ENCODE data around the gene ELMOD3.
"Not testable (repeated sequence)": the region's sequence is repeated elsewhere in the genome, so short reads cannot be mapped to it uniquely, and the experiment has no call there.

ELMOD3 gene

DNA sequence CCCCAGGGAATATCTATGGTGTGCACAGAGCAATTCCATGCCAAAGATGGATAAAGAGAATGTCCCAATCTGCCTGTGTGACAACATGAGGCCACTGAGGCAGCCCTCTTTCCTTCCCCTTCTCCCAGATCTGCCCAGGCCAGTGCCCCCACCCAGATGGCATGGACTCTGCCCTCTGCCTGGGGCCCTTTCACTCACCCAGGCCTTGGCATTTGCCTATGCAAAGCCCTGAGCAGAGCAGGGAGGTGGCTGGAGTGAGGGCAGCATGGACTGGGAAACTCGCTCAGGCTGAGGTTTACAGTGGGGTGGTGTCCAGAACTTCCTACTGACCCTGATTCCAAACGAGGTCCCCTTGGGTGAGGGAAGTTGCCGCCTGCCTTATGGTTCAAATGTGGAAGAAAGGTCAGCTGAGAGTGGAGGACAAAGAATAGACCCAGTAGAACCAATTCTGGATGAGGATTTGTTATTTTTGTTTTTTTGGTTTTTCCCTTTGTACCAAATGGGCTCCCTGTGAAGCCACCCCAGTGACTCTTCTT is 72.8 kb downstream of the ELMOD3 start:
- DNase-seq (ENCODE audit: low spot score) = no peak

DNA sequence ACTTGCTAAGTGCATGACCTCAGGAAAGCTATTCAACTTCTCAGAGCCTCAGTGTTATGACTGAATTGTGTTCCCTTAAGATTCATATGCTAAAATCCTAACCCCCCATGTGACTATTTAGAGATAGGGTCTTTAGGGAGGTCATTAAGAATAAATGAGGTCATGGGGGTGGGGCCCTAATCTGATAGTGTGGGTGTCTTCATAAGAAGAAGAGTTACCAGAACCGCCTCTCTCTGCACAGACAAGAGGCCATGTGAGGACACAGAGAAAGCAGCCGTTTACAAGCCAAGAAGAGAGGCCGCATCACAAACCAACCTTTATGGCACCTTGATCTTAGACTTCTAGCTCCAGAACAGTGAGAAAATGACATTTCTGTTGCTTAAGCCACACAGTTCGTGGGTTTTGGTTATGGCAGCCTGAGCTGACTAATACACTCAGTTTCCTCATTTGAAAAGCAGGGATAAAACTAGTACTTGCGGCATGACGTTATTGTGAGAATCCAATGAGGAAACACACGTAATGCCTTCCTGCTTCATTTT is 73.8 kb downstream of the ELMOD3 start:
- DNase-seq (ENCODE audit: low spot score) = no peak

DNA sequence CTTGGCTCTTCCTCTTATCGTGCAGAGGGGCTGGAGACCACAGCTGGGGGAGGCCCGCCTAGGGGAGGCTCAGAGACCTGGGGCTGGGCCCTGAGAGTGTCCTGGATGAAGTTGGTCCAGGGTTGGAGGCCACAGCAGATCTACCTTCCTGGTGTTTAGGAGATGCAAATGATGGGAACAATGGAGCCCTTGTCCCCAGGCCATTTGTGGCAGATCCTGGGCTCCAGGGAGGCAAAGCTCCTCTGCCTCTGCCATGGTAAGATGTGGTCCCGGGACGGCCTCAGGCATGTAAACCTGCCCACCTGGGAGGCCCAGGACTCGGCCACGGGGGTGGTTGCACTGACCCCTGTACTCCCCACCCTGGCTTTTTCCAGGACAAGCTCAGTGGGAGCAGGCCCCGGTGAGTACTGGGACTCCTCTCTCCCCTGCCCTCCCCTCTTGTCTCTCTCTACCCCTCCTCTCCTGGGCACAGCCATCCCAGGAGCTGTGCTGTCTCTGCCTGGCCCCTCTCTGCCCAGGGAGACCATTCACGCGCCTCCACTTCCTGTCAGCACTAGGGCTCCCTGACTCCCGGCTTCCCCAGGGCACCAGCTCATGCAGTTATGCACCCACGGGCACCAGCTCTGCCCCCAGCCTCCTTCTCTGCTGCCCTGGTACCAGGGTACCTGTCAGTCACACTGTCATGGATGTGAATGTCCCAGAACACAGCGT is 74.8 kb downstream of the ELMOD3 start:
- peak; percentile 48 for DNase-seq (ENCODE audit: low spot score)

DNA sequence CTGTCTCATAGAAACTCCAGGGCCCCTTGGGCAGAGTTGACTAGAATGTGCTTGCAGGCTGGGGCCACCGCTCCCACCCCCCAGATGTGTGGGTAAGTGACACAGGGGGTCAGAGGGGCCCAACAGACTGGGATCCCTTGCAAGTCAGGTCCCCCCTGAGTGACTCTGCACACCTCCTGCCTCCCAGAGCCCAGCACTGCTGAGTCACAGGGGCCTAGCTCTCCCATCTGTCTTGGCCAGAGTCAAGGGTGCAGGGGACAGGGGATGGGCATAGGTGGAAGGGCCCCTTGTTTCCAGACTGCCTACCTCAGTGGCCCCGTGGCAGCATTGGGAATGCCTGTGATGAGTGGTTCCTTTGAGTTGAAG is 75.3 kb downstream of the ELMOD3 start:
- no peak for DNase-seq (ENCODE audit: low spot score)

DNA sequence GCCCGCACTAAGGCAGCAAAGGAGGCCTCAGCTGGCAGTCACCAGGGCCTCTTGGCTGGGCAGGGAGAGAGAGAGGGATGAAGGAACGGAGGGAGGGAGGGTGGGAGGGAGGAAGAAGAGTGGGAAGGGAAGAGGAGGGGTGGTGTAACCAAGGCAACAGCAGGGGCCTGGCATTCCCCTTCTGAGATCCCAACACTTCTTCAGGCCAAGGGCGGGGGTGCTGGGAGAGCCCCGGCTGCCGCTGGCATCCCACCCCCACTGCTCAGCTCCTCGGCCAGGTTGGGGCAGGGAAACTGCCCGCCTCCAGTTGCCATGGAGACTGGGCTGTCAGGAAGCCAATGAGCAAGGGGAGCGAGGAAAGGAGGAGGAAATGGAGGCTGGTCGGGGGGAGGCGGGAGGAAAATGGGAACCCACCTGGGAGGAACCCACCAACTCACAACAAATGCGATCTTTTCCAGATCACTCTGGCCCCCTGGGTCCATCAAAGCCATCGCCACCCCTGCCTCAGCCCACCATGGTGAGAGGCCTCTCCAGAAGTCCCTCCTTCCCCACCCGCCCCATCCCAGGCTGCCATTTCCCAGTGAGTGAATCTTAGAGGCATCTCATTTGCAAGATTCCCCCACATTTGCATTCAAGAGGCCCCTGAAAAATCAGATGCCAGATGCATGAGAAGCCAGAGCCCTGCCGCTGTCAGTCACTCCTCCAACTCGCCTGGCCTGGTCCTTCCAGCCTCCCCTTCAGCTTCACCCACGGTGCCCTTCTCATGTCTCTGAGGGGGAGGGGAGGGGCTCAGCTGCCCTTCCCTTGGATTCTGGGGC is 76.4 kb downstream of the ELMOD3 start:
- peak; percentile 91 for DNase-seq (ENCODE audit: low spot score)

DNA sequence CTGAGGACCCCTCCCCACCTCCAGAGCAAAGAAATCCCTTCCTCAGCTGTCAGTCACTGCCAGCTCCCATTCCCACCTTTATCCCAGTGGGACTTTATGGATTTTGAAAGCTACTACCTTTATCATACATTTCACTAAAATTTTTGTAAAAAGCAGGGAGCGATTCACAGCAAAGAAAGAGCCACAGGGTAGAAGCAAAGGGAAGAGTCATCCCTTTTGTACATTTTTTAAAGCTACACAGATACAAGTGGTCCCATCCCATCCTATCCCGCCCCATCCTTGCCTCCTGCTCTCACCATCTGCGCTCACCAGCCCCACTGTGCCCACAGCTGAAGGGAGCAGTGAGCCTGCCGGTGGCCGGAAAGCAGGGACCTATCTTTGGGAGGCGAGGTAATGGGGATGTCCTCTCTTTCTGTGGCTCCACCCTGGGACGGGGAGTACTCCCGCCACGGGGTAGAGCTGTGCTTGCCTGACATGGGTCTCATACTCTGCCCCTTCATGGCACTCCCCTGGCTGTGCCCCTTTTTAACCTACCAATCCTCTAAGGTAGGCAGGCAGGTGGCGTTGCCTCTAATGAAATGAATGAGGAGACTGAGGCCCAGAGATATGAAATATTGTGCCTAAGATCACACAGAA is 77.1 kb downstream of the ELMOD3 start:
- DNase-seq (ENCODE audit: low spot score) = peak; percentile 47

DNA sequence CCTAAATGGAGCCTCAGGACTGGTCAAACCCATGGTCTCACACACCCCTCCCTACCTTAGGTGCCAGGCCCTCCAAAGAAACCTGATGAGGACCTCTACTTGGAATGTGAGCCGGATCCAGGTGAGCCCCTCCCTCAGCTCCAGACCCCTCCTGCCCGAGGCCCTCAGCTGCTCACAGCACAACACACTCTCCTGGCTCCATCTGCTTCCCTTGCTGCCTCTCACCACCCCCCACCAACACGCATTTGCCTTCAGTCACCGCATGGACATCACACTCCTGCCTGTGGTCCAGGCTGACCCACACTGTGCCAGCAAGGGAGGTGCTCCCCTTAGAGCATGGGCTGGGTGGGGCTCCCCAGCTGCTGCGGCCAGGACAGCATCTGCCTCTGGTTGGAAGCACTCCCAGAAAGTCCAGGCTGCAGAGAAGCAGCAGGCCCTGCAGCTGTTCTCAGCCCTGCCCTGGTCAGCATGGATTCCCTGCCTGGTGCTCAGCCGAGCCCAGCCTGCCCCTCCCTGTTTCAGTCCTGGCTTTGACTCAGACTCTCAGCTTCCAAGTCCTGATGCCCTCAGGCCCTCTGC is 79.0 kb downstream of the ELMOD3 start:
- DNase-seq (ENCODE audit: low spot score) = peak; percentile 97

DNA sequence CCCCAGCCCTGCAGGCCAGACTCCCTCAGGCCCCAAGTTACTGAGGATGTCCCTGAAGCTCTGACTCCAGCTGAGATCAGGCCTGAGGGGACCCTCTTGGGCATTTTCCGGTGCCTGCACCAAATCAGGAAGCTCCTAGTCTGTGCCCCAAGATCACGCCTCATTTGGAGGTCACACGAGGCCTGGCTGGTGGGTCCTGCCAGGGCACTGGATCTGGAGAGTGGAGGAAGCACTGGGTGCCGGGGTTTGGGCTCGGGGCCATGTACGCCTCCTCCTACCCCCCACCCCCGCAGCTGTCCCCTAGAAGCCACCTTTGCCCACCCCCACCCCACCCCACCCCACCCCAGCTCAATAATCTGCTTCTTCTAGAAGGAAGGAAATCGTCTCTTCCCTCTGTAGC is 80.1 kb downstream of the ELMOD3 start:
- no peak for DNase-seq (ENCODE audit: low spot score)

DNA sequence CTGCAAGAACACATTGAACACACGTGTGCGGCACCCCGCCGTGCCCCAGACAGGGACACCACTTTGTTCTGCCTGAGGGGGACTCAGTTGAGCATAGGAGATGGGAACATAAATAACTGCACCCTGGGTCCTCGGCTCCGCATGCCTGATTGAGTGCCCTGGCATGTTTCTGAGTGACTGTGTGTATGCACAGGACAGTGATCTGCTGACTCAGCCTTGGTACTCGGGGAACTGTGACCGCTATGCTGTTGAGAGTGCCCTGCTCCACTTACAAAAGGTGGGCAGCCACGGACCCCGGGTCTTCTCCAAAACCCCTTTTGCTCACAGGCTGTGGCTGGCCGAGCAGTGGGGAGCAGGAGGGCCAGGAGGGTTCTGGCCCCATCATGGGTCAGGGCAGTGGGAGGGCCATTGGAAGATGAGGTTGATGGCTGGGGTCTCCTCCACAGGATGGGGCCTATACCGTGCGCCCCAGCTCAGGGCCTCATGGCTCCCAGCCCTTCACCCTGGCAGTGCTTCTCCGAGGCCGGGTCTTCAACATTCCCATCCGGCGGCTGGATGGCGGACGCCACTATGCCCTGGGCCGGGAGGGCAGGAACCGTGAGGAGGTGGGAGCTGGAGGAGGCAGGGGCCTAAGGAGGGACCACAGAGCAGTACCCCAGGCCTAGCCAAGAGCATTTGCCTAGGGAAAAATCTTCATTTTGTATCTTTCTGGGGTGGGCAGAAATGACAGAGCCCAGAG is 80.8 kb downstream of the ELMOD3 start:
- DNase-seq (ENCODE audit: low spot score) = peak; percentile 43

DNA sequence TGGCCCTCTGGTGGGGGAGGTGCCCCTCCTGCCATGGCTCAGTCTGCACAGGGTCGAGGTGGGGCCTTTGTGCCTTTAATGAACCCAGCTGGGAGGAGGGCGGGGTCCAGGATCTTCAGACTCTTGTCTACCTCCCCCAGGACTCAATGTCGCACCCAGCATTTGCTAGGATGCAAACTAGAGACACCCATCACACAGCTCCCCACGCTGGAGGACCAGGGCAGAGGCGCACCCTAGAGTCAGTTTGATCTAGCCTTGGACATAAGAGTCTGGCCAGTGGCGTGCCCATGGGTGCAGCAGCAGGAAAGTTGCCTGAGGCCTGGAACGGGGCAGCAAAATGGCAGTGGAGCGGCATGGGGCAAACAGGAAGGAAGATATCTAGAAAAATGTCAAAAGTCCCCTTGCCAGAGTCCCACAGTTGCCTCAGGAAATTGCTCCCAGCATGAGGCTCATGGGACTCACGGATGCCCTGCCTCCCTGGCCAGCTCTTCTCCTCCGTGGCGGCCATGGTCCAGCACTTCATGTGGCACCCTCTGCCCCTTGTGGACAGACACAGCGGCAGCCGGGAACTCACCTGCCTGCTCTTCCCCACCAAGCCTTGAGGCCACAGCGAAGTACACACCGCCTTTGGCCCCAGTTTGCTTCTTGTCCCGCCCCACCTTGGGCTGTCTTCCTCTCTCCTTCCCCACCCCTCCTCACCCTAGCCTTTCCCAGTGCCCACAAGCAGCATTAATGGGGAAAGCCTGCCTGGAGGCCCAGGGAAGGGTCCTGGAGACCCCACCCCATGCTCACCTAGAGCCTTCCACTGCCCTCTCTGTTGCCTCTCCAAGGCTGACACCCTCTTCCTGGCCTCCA is 81.6 kb downstream of the ELMOD3 start:
- DNase-seq (ENCODE audit: low spot score) = no peak

DNA sequence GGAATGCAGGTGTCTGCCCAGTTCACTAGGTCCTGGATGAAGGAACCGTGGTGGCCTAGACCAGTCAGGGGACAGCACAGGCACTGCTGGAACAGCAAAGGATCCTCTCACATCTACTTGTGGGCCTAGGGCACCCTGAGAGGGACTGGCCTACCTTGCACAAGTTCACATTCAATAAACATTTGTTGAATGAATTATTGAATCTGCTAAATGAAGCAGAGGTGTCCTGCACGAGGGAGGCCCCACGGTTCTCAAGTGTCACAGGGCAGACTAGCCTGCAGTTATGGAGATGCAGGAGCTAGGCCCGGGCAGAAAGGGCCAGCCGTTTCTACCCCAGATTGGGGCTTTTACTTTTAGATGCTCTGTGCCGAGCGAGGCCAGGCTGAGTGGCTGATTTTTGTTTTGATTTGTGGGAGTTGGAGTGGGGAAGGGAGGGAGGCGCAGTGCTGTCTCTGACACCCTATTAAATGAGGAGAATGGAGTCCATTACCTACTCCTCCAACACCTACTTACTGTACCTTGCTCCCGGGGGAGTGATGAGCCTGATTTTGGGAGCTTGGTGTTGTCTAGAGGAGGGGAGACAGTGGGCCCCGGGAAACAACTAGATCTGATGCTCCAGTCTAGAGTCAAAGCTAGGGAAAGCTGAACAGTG is 82.4 kb downstream of the ELMOD3 start:
- peak; percentile 47 for DNase-seq (ENCODE audit: low spot score)

DNA sequence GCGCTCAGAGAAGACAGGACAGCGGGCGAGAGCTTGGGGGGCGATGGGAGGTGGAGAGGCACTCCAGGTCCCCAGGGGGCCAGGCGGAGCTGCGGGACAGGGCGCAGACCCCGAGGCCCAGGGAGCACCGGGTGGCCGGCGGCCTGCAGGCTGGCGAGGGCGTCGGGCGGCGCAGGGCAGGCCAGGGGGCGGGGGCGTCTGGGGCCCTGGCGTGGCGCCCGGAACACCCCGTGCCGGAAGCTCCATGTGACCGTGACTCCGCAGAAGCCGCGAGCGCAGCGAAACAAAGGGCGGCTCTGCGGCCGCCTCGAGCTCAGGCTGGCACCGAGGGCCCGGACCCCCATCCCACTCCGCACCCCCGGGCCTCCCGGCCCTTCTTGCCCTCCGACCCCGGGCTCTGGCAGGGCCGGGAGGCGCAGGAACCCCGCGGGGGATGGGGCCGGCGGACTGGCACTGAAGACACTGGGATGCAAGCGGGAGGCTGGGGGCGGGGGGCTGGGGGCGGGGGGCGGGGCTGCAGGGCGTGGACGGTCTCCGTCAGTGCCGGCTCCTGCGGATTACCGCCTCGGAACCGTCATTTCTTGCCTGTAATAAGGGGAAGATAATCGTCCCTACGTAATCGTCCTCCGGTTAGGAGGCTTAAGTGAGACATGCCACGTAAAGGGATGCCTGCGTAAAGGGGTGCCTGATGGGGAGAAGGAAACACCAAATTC is 83.1 kb downstream of the ELMOD3 start:
- peak; percentile 86 for DNase-seq (ENCODE audit: low spot score)

DNA sequence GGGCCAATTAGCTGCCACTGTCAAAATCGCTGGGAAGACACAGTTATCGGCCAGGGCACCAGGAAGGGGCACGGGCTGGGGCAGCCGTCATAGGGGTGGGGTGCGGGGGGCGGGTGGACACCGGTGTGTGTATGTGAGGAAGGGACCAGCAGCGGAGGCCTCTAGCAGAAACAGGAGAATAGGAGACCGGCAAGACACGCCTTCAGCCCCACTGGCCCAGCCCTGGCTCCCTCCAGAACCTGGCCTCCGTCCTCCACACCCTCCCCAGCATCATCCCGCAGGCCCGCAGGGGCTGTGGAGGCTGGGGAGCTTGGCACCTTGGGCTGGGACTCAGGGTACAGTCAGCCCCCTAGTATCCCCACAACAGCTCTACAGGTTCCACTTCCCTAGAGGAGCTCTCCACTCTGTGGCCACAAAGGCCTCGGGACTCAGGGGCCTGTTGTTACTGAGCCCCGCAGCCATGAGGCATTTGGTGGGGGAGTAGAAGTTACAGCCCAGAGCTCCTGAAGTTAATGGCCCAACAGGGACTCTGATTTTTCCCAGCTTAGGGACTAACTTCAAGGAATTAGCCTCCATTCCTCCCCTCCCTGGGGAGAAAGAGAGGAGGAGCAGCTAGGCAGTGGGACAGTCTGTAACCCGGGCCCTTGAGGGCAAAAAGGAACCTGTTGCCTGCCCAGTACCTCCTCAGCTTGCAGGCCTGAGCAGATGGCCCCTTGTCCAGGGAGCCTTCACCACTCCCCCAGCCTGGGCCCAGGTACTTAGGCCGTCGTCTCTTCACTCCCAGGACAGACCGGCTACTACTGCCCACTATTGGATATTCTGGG is 83.8 kb downstream of the ELMOD3 start:
- DNase-seq (ENCODE audit: low spot score) = no peak

DNA sequence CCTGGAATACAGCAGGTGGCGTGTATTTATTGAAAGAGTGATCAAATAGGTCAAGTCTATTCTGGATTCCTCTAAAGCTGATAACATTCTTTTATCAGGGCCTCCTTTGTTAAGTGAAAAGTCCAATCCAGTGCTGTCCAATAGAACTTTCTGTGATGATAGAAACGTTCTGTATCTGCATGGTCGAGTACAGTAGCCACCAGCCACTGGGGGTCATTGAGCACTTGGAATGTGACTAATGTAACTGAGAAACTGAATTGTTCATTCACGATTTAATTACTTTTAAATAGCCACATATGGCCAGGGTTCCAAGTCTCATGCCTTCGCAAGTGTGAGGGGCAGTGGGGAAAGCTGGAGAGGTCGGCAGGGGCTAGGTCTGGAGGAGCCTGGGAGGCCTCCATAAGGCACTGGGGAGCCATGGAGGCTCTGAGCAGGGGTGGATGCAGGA is 84.5 kb downstream of the ELMOD3 start:
- DNase-seq (ENCODE audit: low spot score) = no peak

DNA sequence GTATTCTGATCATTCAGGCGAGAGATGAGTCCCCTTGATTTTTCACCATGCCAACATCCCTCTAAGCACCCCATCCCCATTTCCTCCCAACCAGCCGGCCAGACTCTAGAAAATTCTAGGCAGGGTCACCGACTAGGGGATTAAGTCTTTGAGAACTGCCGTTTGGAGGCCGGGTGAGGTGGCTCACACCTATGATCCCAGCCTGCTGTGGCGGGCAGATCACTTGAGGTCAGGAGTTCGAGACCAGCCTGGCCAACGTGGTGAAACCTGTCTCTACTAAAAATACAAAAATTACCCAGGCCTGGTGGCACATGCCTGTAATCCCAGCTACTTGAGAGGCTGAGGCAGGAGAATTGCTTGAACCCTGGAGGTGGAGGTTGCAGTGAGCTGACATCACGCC is 85.0 kb downstream of the ELMOD3 start:
- DNase-seq (ENCODE audit: low spot score) = not testable (repeated sequence)

DNA sequence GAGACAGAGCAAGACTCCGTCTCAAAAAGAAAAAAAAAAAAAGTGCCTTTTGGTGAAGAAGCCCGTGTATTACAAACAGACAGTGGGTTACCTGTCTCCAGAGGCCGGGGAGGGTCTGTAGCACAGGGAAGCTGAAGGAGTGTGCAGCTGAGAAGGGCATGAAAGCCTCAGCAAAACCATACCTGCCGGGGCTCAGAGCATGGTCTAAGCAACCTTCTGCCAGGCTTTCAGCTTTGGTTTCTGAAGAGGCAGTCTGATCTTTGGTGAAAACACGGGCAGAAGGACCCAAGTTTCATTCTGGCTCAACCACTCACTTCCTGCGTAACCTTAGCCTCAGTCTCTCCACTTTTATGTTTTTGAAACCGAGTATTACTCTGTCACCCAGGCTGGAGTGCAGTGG is 85.4 kb downstream of the ELMOD3 start:
- no peak for DNase-seq (ENCODE audit: low spot score)

DNA sequence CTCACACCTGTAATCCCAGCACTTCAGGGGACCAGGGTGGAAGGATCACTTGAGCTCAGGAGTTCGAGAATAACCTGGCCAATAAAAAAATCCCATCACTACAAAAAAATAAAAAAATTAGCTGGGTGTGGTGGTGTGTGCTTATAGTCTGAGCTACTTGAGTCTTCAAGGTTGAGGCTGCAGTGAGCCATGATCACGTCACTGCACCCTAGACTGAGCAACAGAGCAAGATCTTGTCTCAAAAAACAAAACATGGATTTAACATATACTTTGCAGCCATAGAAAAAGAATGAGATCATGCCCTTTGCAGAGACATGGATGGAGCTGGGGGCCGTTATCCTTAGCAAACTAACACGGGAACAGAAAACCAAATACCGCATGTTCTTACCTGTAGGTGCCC is 86.2 kb downstream of the ELMOD3 start:
- no peak for DNase-seq (ENCODE audit: low spot score)
